Frontal cortex (tissue), 4 donors: Measurements from ENCODE around the gene FCRL6. TPM values are rescaled to one million over a fixed set of nuclear protein-coding genes. Genes with fewer than 3 reads are reported as not detected.
A peak's percentile ranks its signal among the peaks of the same experiment; 100 is the strongest.

Experiments used
- DNase-seq, 2 donors: peaks; one replicate each; pipeline ENCODE4 v3.0.0; 2012; ENCODE audit warnings: low spot score in 2 of 2
- FAIRE-seq: peaks from 2 replicates; lab custom pipeline; 2012; peaks lifted over from hg19 to GRCh38; lab: Jason Lieb, UNC
- total RNA-seq: library from RNA; depleted of rRNA; stranded (reverse); fragments of >200 nt; gene quantifications from one replicate; pipeline ENCODE4 v1.2.3, GENCODE V29; 2014
- donor health status: control.
- donor health status: control.
- donor health status: control.

Gene FCRL6
- total RNA-seq, 1 donor from 2014 or later, result not detected

- FAIRE-seq (no peak), DNase-seq (no peak)
Observed at GRCh38 chr1:159795534-159795933, 6.6 kb upstream of the FCRL6 start.

- DNase-seq (peak; percentile 31 to 53), FAIRE-seq (no peak)
Observed at GRCh38 chr1:159798893-159799292, 3.3 kb upstream of the FCRL6 start.

GRCh38 chr1:159799446-159799985, 2.6 kb upstream of the FCRL6 start:
- DNase-seq (no peak), FAIRE-seq (no peak)

DNA sequence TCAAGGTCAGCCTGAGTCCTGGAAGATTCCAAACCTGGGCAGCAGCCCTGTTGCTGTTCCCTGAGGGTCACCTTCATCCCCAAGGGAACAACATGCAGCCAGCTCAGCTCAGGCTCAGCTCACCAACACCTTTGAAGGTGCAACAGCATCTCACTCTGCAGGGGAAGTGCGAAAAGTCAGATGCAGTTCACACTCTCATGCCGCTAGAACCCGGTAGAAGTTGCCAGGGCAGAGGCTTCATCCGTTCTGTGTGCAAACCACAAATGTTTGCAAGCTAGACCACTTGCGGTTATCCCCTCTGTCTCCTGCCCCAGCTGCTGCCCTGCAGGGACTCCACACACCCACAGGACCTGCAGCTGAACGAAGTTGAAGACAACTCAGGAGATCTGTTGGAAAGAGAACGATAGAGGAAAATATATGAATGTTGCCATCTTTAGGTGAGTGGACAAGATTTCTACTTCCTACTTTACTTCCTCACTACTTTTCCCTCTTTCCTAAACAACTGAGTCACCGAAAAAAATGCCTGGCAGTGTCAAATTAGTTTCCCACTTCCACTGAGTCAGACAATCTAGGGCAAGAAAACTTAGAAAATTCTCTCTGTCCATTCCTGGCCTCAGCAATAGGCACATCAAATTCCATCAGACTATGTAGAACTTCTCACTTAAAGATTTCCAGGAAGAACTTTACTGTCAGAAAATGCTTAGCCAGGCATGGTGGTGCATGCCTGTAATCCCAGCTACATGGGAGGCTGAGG, 1.8 kb upstream of the FCRL6 start:
- DNase-seq (no peak), FAIRE-seq (no peak)

GRCh38 chr1:159803956-159804689, 2.0 kb downstream of the FCRL6 start:
- no peak for FAIRE-seq
- DNase-seq, result no peak

- no peak for FAIRE-seq
Observed at GRCh38 chr1:159804924-159805323, 2.8 kb downstream of the FCRL6 start.

GRCh38 chr1:159815926-159816325, 13.8 kb downstream of the FCRL6 start:
- FAIRE-seq (no peak), DNase-seq (no peak)

More at GRCh38 chr1:159804924-159805323, 2.8 kb downstream of the FCRL6 start:
- no peak for DNase-seq

GRCh38 chr1:159817276-159818041, 15.3 kb downstream of the FCRL6 start:
- no peak for FAIRE-seq
- DNase-seq, result no peak

- DNase-seq (no peak), FAIRE-seq (no peak)
Observed at GRCh38 chr1:159821171-159821867, 19.2 kb downstream of the FCRL6 start.

DNA sequence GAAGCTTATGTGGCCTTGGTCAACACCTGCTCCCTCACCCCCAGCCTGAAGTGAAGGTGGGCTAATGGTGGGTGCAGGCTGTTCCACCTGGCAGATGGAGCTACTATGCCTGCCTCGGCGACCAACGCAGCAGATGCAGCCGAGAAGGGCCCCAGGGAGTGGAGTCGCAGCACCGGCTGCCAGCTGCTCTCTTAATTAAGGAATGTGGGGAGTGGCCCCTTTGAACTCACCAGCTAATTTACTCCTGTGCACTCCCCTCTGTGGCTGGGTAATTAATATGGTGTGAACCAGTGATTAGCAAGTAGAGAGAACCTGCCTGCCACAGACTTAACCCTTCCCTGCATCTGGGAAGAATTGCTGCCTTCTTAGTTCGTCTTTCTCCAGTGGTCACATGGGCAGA, 21.2 kb downstream of the FCRL6 start:
- DNase-seq, result no peak
- no peak for FAIRE-seq

DNA sequence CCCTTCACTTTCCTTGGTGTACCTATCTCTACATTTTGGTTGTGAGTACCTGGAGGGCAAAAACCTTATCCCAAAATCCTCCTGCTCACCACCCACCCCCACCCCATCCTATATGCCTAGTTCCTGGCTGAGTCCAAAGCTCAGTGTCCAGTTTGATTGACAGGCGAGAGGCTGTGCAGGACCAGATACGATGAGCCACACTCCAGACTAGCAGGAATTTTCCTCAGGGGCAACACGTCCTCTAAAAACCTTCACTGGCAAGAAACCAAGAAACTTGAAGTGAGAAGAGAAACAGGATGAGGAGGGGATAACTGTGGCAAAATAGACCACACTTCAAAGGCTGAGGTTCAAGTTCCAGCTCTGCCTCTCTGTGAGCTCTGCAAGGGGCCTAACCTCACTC, 23.4 kb downstream of the FCRL6 start:
- DNase-seq (no peak), FAIRE-seq (no peak)

DNA sequence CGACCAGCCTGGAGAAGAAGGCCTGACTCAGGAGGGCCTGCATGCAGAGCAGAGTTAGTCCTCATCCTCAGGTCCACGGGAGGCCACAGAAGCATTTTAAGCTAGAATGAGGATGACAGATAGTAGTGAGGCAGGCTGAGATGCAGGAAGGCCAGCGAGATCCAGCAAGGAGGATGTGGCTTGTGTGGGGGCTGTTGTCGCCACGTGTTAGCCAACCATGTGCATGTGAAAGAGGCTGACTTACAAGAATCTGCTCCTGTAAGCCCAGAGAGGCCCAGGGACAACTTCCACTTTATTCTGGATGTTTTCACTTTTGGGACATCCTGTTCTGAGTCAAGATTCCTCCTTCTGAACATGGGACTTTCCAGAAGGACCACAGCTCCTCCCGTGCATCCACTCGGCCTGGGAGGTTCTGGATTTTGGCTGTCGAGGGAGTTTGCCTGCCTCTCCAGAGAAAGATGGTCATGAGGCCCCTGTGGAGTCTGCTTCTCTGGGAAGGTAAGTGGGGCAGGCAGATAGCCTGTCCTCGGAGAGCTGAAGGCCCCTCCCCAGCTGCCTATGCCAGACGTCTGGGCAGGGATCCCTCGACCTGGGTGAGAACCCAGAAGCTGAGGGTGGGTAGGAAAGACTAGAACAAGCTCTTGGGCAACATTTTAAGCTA, 24.4 kb downstream of the FCRL6 start, which contains the start of gene SLAMF8:
Gene SLAMF8, plus strand, starts transcription at position 433 of the 661 bp plus-strand sequence. Its CDS starts 26 bp downstream, at position 459.
- FAIRE-seq (no peak), DNase-seq (no peak)

GRCh38 chr1:159827102-159827490, 24.9 kb downstream of the FCRL6 start:
- DNase-seq, result no peak
- no peak for FAIRE-seq

- no peak for FAIRE-seq
- DNase-seq, result no peak
Observed at GRCh38 chr1:159827549-159827948, 25.4 kb downstream of the FCRL6 start.

- DNase-seq (no peak), FAIRE-seq (no peak)
Observed at GRCh38 chr1:159828176-159828575, 26.0 kb downstream of the FCRL6 start.

GRCh38 chr1:159828581-159829272, 26.6 kb downstream of the FCRL6 start:
- no peak for DNase-seq
- FAIRE-seq, result no peak

DNA sequence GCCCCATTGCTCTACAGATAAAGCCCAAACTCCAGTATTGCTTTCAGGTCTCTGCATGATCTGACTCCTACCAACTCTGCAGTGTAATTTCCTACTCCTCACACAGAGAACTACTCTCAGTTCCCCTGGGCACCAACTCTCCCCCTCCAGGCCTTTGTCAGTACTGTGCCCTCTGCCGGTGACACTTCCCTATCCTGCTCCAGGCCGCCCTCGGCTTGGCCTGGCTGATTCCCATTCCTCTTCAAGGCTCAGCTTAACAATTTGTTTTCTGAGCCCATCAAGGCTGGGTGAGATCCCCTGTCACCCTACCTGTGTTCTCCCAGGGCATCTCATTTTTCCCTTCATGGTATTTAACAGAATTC, 27.1 kb downstream of the FCRL6 start:
- FAIRE-seq (no peak), DNase-seq (peak in 1 of 2 donors; percentile 36)

DNA sequence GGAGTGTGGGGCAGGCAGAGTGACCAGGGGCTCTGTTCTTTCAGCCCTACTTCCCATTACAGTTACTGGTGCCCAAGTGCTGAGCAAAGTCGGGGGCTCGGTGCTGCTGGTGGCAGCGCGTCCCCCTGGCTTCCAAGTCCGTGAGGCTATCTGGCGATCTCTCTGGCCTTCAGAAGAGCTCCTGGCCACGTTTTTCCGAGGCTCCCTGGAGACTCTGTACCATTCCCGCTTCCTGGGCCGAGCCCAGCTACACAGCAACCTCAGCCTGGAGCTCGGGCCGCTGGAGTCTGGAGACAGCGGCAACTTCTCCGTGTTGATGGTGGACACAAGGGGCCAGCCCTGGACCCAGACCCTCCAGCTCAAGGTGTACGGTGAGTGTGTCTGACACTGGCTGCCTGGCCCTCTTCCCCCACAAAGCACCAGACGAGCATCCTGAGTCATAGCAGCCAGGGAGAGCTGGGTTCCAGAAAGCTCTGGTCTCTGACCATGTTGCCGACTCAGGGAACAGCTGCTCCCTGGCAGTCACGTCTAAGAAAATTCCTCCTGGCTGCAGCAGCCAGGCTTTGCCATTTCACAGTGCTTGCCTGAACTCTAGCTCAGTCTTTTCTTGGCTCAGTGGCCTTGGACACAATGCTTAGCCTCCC, 27.8 kb downstream of the FCRL6 start:
- no peak for DNase-seq
- FAIRE-seq, result no peak
